K562 (cell line): ENCODE results near the gene TF. TPM values are rescaled to one million over a fixed set of nuclear protein-coding genes. Genes with fewer than 3 reads are reported as not detected.

Experiments
- CTCF ChIP-seq, 3 experiments: IDR thresholded peaks in 2 of 3; conservative IDR thresholded peaks in 1 of 3; 2 replicates each; pipeline ENCODE4 v1.5.1; 2011 to 2012; ENCODE audit warnings: low read length in 3 of 3, mild to moderate bottlenecking in 3 of 3, control low read depth in 2 of 3, improper control_type of control experiment in 1 of 3, inconsistent platforms in 1 of 3, low read depth in 1 of 3, mixed read lengths in 1 of 3, moderate library complexity in 1 of 3; ENCODE audit not compliant: insufficient read depth in 2 of 3
- KDM4B ChIP-seq, 2 experiments: fragments of 450-650 bp in 1 of 2; sonication (generic) in 1 of 2; IDR thresholded peaks; 2 replicates each; pipeline ENCODE4 v1.6.1; 2016 to 2017; ENCODE audit warnings: borderline replicate concordance in 2 of 2, antibody characterized with exemption in 1 of 2, low read depth in 1 of 2, mild to moderate bottlenecking in 1 of 2
- MAZ ChIP-seq, 2 experiments: fragments of 450-650 bp in 1 of 2; sonication (generic) in 1 of 2; formaldehyde crosslinking; IDR thresholded peaks in 1 of 2; conservative IDR thresholded peaks in 1 of 2; 2 replicates each; pipeline versions ENCODE4 v1.4.0 to v1.5.0; 2020; ENCODE audit warnings: mild to moderate bottlenecking in 1 of 2, missing genetic modification reagents in 1 of 2
- PKNOX1 ChIP-seq: fragments of 450-650 bp; IDR thresholded peaks from 2 replicates; pipeline ENCODE4 v1.6.1; 2016
- RAD21 ChIP-seq, 2 experiments: fragments of 250-450 bp in 1 of 2; fragments of 450-650 bp in 1 of 2; sonication (Bioruptor Pico) in 1 of 2; formaldehyde crosslinking in 1 of 2; IDR thresholded peaks in 1 of 2; conservative IDR thresholded peaks in 1 of 2; 2 replicates each; pipeline versions ENCODE4 v1.4.0 to v1.8.0; 2020 to 2022; ENCODE audit warnings: mild to moderate bottlenecking in 2 of 2, moderate library complexity in 1 of 2
- ZNF133 ChIP-seq: fragments of 250-450 bp; sonication (Bioruptor Pico); IDR thresholded peaks from 2 replicates; pipeline ENCODE4 v1.4.0; 2020; ENCODE audit warnings: mild to moderate bottlenecking
- polyA plus RNA-seq, 8 experiments: library from polyadenylated mRNA; depleted of rRNA in 4 of 8; stranded (reverse) in 5 of 8; unstranded in 3 of 8; fragments of >200 nt; fragmentation: Nextera tagmentation in 2 of 8; fragmentation: Illumina TruSeq in 1 of 8; extraction: Ambion mirVana in 2 of 8; extraction: Trizol in 1 of 8; gene quantifications; 2 replicates each; pipeline versions ENCODE4 v1.2.1 to v1.2.3, GENCODE V29; 2011 to 2014; ENCODE audit warnings: inconsistent platforms in 1 of 8, missing spikeins in 1 of 8
- total RNA-seq, 7 experiments: library from RNA; depleted of rRNA in 6 of 7; stranded (reverse); fragments of >200 nt in 6 of 7; fragmentation: Illumina TruSeq in 2 of 7; extraction: Trizol in 2 of 7; gene quantifications; 2 replicates each; pipeline versions ENCODE4 v1.2.1 to v1.2.3, GENCODE V29; 2011 to 2021; ENCODE audit warnings: low replicate concordance in 1 of 7
- TF ChIP-seq, protein P1 (sequence below), 2 experiments: fragments of 450-650 bp; formaldehyde crosslinking in 1 of 2; IDR thresholded peaks; 2 replicates each; pipeline versions ENCODE4 v1.4.0 to v1.6.1; 2014 to 2020; ENCODE audit warnings: mild to moderate bottlenecking in 2 of 2, borderline replicate concordance in 1 of 2, low read depth in 1 of 2
- TF ChIP-seq, protein P2 (sequence below): sonication (generic); formaldehyde crosslinking; IDR thresholded peaks from 2 replicates; pipeline ENCODE4 v1.4.0; 2020; ENCODE audit warnings: mild to moderate bottlenecking, missing genetic modification reagents
- TF ChIP-seq, protein P3 (sequence below), 2 experiments: fragments of 450-650 bp; IDR thresholded peaks; 2 replicates each; pipeline ENCODE4 v1.6.1; 2016

Gene TF
- total and polyA plus RNA-seq, 9 of the 15 experiments (the other 6 are each of a cell fraction or from before 2014, with no cell fraction given), result 0.09 to 9.2 (median 3.1) TPM

- TF ChIP-seq, protein P1, sequence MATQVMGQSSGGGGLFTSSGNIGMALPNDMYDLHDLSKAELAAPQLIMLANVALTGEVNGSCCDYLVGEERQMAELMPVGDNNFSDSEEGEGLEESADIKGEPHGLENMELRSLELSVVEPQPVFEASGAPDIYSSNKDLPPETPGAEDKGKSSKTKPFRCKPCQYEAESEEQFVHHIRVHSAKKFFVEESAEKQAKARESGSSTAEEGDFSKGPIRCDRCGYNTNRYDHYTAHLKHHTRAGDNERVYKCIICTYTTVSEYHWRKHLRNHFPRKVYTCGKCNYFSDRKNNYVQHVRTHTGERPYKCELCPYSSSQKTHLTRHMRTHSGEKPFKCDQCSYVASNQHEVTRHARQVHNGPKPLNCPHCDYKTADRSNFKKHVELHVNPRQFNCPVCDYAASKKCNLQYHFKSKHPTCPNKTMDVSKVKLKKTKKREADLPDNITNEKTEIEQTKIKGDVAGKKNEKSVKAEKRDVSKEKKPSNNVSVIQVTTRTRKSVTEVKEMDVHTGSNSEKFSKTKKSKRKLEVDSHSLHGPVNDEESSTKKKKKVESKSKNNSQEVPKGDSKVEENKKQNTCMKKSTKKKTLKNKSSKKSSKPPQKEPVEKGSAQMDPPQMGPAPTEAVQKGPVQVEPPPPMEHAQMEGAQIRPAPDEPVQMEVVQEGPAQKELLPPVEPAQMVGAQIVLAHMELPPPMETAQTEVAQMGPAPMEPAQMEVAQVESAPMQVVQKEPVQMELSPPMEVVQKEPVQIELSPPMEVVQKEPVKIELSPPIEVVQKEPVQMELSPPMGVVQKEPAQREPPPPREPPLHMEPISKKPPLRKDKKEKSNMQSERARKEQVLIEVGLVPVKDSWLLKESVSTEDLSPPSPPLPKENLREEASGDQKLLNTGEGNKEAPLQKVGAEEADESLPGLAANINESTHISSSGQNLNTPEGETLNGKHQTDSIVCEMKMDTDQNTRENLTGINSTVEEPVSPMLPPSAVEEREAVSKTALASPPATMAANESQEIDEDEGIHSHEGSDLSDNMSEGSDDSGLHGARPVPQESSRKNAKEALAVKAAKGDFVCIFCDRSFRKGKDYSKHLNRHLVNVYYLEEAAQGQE (IDR thresholded peaks at IDR 0.05; ENCODE audit: borderline replicate concordance), result peak; percentile 14; the same call in 1 of the 2 replicates
- TF ChIP-seq, protein P1 (CRISPR knock-in tag; IDR thresholded peaks at IDR 0.05; ENCODE audit: low read depth), result no peak
- TF ChIP-seq, protein P2, sequence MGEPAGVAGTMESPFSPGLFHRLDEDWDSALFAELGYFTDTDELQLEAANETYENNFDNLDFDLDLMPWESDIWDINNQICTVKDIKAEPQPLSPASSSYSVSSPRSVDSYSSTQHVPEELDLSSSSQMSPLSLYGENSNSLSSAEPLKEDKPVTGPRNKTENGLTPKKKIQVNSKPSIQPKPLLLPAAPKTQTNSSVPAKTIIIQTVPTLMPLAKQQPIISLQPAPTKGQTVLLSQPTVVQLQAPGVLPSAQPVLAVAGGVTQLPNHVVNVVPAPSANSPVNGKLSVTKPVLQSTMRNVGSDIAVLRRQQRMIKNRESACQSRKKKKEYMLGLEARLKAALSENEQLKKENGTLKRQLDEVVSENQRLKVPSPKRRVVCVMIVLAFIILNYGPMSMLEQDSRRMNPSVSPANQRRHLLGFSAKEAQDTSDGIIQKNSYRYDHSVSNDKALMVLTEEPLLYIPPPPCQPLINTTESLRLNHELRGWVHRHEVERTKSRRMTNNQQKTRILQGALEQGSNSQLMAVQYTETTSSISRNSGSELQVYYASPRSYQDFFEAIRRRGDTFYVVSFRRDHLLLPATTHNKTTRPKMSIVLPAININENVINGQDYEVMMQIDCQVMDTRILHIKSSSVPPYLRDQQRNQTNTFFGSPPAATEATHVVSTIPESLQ, result no peak
- TF ChIP-seq, protein P3, sequence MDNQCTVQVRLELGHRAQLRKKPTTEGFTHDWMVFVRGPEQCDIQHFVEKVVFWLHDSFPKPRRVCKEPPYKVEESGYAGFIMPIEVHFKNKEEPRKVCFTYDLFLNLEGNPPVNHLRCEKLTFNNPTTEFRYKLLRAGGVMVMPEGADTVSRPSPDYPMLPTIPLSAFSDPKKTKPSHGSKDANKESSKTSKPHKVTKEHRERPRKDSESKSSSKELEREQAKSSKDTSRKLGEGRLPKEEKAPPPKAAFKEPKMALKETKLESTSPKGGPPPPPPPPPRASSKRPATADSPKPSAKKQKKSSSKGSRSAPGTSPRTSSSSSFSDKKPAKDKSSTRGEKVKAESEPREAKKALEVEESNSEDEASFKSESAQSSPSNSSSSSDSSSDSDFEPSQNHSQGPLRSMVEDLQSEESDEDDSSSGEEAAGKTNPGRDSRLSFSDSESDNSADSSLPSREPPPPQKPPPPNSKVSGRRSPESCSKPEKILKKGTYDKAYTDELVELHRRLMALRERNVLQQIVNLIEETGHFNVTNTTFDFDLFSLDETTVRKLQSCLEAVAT (IDR thresholded peaks at IDR 0.05), result no peak
- no peak for TF ChIP-seq KDM4B (IDR thresholded peaks at IDR 0.05; ENCODE audit: borderline replicate concordance in 2 of 2, low read depth in 1 of 2)
- TF ChIP-seq RAD21 (CRISPR knock-in tag; conservative IDR thresholded peaks at IDR 0.05 in 1 of 2, IDR thresholded peaks at IDR 0.05 in 1 of 2), result peak in 1 of 2 experiments; percentile 52; a peak in 2 of 4 replicates
- no peak for TF ChIP-seq MAZ (CRISPR knock-in tag; conservative IDR thresholded peaks at IDR 0.05 in 1 of 2, IDR thresholded peaks at IDR 0.05 in 1 of 2)
- peak; percentile 38 to 57 (median 57); a peak in 5 of 6 replicates for TF ChIP-seq CTCF (IDR thresholded peaks at IDR 0.05 in 2 of 3, conservative IDR thresholded peaks at IDR 0.05 in 1 of 3; ENCODE audit: insufficient read depth in 2 of 3, low read depth in 1 of 3, low read length in 3 of 3)
- no peak for TF ChIP-seq PKNOX1
- no peak for TF ChIP-seq ZNF133
These were observed 75.8 kb downstream of the TF start (continued) for GRCh38 chr3:133821767-133822638.
